Neutrophil (primary cell): ENCODE data around the gene TPX2.
"Not testable (repeated sequence)": the region's sequence is repeated elsewhere in the genome, so short reads cannot be mapped to it uniquely, and the experiment has no call there.

Source experiments
- H3K27ac ChIP-seq: fragments of 200-600 bp; sonication (generic); 2 replicates; pipeline ENCODE4 v1.5.1; 2016; ENCODE audit warnings: mild to moderate bottlenecking, moderate library complexity
- H3K27me3 ChIP-seq: fragments of 200-600 bp; sonication (generic); 2 replicates; pipeline ENCODE4 v1.6.0; 2016; ENCODE audit warnings: mild to moderate bottlenecking
- H3K36me3 ChIP-seq: fragments of 200-600 bp; sonication (generic); 2 replicates; pipeline ENCODE4 v1.5.1; 2017
- H3K4me1 ChIP-seq, 2 experiments: fragments of 200-600 bp in 1 of 2; sonication (generic) in 1 of 2; 1 replicate in 1 of 2; 2 replicates in 1 of 2; pipeline versions ENCODE4 v1.5.1 to v1.6.1; 2013 to 2016; ENCODE audit warnings: low read depth in 1 of 2, low read length in 1 of 2, mild to moderate bottlenecking in 1 of 2, moderate library complexity in 1 of 2; ENCODE audit not compliant: control insufficient read depth in 1 of 2, insufficient read depth in 1 of 2
- H3K4me3 ChIP-seq, 2 experiments: fragments of 200-600 bp in 1 of 2; sonication (generic) in 1 of 2; 1 replicate in 1 of 2; 2 replicates in 1 of 2; pipeline ENCODE4 v1.5.1; 2013 to 2016; ENCODE audit warnings: low read depth in 1 of 2, low read length in 1 of 2, mild to moderate bottlenecking in 1 of 2, moderate library complexity in 1 of 2
- H3K9me3 ChIP-seq: fragments of 200-600 bp; sonication (generic); 2 replicates; pipeline ENCODE4 v1.5.1; 2016
- CTCF ChIP-seq: fragments of 200-600 bp; sonication (generic); IDR thresholded peaks from 2 replicates; pipeline ENCODE4 v1.5.1; 2016; ENCODE audit warnings: antibody characterized with exemption

Gene TPX2

GRCh38 chr20:31740208-31740607, 1.1 kb downstream of the TPX2 start:
- Histone ChIP-seq H3K4me3 (no peak overlapping the region), H3K27me3 (no peaks in the 10 kb centered on the region), H3K4me1 (peaks cover 36 to 37% of the 10 kb centered on the region in 2 experiments), H3K27ac (peak overlapping the region; percentile 62), H3K36me3 (no peaks in the 10 kb centered on the region), H3K9me3 (no peaks in the 10 kb centered on the region)
- TF ChIP-seq CTCF: no peak

GRCh38 chr20:31740656-31741323, 1.7 kb downstream of the TPX2 start:
- no peaks in the 10 kb centered on the region for H3K27me3 ChIP-seq
- H3K27ac ChIP-seq: peak overlapping the region; percentile 62
- TF ChIP-seq CTCF: no peak
- no peaks in the 10 kb centered on the region for H3K36me3 ChIP-seq
- H3K9me3 ChIP-seq: no peaks in the 10 kb centered on the region
- H3K4me1 ChIP-seq: peaks cover 40 to 41% of the 10 kb centered on the region in 2 experiments
- no peak overlapping the region for H3K4me3 ChIP-seq

- Histone ChIP-seq H3K4me3 (no peak overlapping the region), H3K27ac (peak overlapping the region; percentile 4), H3K4me1 (peaks cover 14 to 22% of the 10 kb centered on the region in 2 experiments), H3K36me3 (no peaks in the 10 kb centered on the region), H3K9me3 (no peaks in the 10 kb centered on the region), H3K27me3 (no peaks in the 10 kb centered on the region)
- TF ChIP-seq CTCF: no peak
These were observed 7.2 kb downstream of the TPX2 start for GRCh38 chr20:31746068-31746878.

DNA sequence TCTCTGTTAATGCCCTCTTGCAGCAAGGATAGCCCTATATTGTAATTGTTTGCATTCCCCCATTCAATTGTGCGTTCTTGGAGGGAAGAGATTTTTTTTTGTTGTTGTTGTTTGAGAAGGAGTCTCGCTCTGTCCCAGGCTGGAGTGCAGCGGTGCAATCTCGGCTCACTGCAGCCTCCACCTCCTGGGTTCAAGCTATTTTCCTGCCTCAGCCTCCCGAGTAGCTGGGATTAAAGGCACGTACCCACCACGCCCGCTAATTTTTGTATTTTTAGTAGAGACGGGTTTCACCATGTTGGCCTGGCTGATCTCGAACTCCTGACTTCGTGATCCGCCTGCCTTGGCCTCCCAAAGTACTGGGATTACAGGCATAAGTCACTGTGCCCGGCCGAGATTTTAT, 7.9 kb downstream of the TPX2 start:
- H3K4me1 ChIP-seq: peaks cover 14 to 18% of the 10 kb centered on the region in 2 experiments
- H3K9me3 ChIP-seq, H3K36me3 ChIP-seq, H3K27ac ChIP-seq, H3K27me3 ChIP-seq, H3K4me3 ChIP-seq: not testable (repeated sequence)

GRCh38 chr20:31747640-31748039, 8.6 kb downstream of the TPX2 start:
- Histone ChIP-seq H3K36me3 (no peaks in the 10 kb centered on the region), H3K27me3 (no peaks in the 10 kb centered on the region), H3K4me3 (no peak overlapping the region), H3K27ac (no peak overlapping the region), H3K4me1 (peaks cover 13 to 14% of the 10 kb centered on the region in 2 experiments), H3K9me3 (no peaks in the 10 kb centered on the region)
- no peak for TF ChIP-seq CTCF

DNA sequence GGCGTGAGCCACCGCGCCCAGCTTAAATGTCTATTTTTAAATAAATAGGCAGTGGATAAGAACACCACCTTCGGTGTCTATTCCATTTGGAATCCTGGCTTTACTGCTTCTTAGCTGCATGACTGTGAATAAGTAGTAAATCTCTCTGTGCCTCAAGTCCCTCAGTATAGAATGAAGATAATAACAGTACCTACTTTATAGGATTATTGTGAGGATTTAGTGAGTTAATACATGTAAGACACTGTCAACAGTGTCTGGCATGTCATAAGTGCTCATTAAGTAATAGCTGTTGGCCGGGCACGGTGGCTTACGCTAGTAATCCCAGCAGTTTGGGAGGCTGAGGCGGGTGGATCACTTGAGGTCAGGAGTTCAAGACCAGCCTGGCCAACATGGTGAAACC, 10.1 kb downstream of the TPX2 start:
- Histone ChIP-seq H3K36me3 (no peaks in the 10 kb centered on the region), H3K27me3 (no peaks in the 10 kb centered on the region), H3K4me1 (peaks cover 13 to 14% of the 10 kb centered on the region in 2 experiments), H3K27ac (no peak overlapping the region), H3K4me3 (no peak overlapping the region), H3K9me3 (no peaks in the 10 kb centered on the region)
- no peak for TF ChIP-seq CTCF
